ENCODE measurements around the gene PRPF40A. TPM values are rescaled to one million over a fixed set of nuclear protein-coding genes. Genes with fewer than 3 reads are reported as not detected.

Gene PRPF40A
- total and polyA plus RNA-seq, 12 donors, result 13.3 to 51.8 (median 33.1) TPM

- H3K27ac ChIP-seq, result peak overlapping the region in 1 of 10 donors; percentile 98
- peak overlapping the region; percentile 60 to 97 (median 88) for H3K4me3 ChIP-seq
- intact Hi-C loops (cut with DNase I), result loop anchor here in 2 of 10 donors (5.0 kb wide), 1 partner anchor 539 kb away; the partner anchor contains the start of gene STAM2 (in 2 of the 2)
- 26 to 28% methylated on average over 8 of the region's 8 CpGs for WGBS, 2 donors
- peaks cover 0 to 52% (median 9%) of the 10 kb centered on the region in 9 donors for H3K36me3 ChIP-seq
- peaks cover 0 to 48% (median 37%) of the 10 kb centered on the region in 9 donors for H3K4me1 ChIP-seq
- peak in 3 of 9 donors; percentile 19 to 27 (median 22) for TF ChIP-seq CTCF (IDR thresholded peaks at IDR 0.05)
- H3K27me3 ChIP-seq, result no peaks in the 10 kb centered on the region
- ATAC-seq (no peak), DNase-seq (no peak)
- H3K9me3 ChIP-seq, result no peaks in the 10 kb centered on the region
These were observed 1.3 kb downstream of the PRPF40A start for GRCh38 chr2:152715854-152716428.

- no peaks in the 10 kb centered on the region for H3K27me3 ChIP-seq
- WGBS, 2 donors, result 79 to 90% methylated on average over 1 of the region's 1 CpG
These were observed 2.1 kb downstream of the PRPF40A start for GRCh38 chr2:152715112-152715511.

GRCh38 chr2:152710713-152711112 lies 6.5 kb downstream of the PRPF40A start:
- ATAC-seq (no peak), DNase-seq (no peak)
- Histone ChIP-seq H3K4me3 (no peak overlapping the region), H3K36me3 (peaks cover 0 to 87% (median 9%) of the 10 kb centered on the region in 9 donors), H3K27ac (no peak overlapping the region), H3K9me3 (peaks cover 0 to 10% (median 0%) of the 10 kb centered on the region in 11 donors), H3K4me1 (peaks cover 0 to 26% (median 13%) of the 10 kb centered on the region in 9 donors), H3K27me3 (no peaks in the 10 kb centered on the region)
- intact Hi-C loops (cut with DNase I), result no loop called here
- TF ChIP-seq CTCF (IDR thresholded peaks at IDR 0.05), result no peak
- 68 to 69% methylated on average over 2 of the region's 2 CpGs for WGBS, 2 donors

More at GRCh38 chr2:152715112-152715511, 2.1 kb downstream of the PRPF40A start:
- DNase-seq, result no peak
- no peak for TF ChIP-seq CTCF (IDR thresholded peaks at IDR 0.05)
- no peak for ATAC-seq
- peaks cover 0 to 54% (median 9%) of the 10 kb centered on the region in 9 donors for H3K36me3 ChIP-seq
- intact Hi-C loops (cut with DNase I), result loop anchor here in 2 of 10 donors (5.0 kb wide), 1 partner anchor 538 kb away; the partner anchor contains the start of gene STAM2 (in 2 of the 2)
- H3K4me1 ChIP-seq, result peaks cover 0 to 40% (median 32%) of the 10 kb centered on the region in 9 donors
- H3K27ac ChIP-seq, result no peak overlapping the region
- H3K4me3 ChIP-seq, result no peak overlapping the region
- no peaks in the 10 kb centered on the region for H3K9me3 ChIP-seq

GRCh38 chr2:152708742-152709141 lies 8.5 kb downstream of the PRPF40A start:
- Histone ChIP-seq H3K27me3 (no peaks in the 10 kb centered on the region), H3K9me3 (peaks cover 0 to 10% (median 0%) of the 10 kb centered on the region in 11 donors), H3K4me1 (peaks cover 0 to 12% (median 0%) of the 10 kb centered on the region in 9 donors), H3K4me3 (no peak overlapping the region), H3K36me3 (peaks cover 0 to 69% (median 5%) of the 10 kb centered on the region in 9 donors), H3K27ac (no peak overlapping the region)
- no peak for TF ChIP-seq CTCF (IDR thresholded peaks at IDR 0.05)
- intact Hi-C loops (cut with DNase I), result no loop called here
- 96 to 98% methylated on average over 2 of the region's 2 CpGs for WGBS, 2 donors
- ATAC-seq (no peak), DNase-seq (no peak)
